AG10803 (cell line): ENCODE measurements around the gene MGAT4B.

Experiments used
- DNase-seq: peaks from one replicate; pipeline ENCODE4 v3.0.0; 2010; ENCODE audit warnings: low read depth
- H3K4me3 ChIP-seq: 2 replicates; pipeline ENCODE4 v1.5.1; 2011; ENCODE audit warnings: mild to moderate bottlenecking, low read length, control low read depth
- TF ChIP-seq, protein P1 (sequence below): conservative IDR thresholded peaks from 2 replicates; pipeline ENCODE4 v1.5.1; 2011; ENCODE audit warnings: mild to moderate bottlenecking, low read length, control low read depth, inconsistent platforms

The MGAT4B gene

GRCh38 chr5:179833056-179833708, 26.5 kb upstream of the MGAT4B start:
- no peak overlapping the region for H3K4me3 ChIP-seq
- TF ChIP-seq, protein P1, sequence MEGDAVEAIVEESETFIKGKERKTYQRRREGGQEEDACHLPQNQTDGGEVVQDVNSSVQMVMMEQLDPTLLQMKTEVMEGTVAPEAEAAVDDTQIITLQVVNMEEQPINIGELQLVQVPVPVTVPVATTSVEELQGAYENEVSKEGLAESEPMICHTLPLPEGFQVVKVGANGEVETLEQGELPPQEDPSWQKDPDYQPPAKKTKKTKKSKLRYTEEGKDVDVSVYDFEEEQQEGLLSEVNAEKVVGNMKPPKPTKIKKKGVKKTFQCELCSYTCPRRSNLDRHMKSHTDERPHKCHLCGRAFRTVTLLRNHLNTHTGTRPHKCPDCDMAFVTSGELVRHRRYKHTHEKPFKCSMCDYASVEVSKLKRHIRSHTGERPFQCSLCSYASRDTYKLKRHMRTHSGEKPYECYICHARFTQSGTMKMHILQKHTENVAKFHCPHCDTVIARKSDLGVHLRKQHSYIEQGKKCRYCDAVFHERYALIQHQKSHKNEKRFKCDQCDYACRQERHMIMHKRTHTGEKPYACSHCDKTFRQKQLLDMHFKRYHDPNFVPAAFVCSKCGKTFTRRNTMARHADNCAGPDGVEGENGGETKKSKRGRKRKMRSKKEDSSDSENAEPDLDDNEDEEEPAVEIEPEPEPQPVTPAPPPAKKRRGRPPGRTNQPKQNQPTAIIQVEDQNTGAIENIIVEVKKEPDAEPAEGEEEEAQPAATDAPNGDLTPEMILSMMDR, result no peak
- DNase-seq, result no peak

DNA sequence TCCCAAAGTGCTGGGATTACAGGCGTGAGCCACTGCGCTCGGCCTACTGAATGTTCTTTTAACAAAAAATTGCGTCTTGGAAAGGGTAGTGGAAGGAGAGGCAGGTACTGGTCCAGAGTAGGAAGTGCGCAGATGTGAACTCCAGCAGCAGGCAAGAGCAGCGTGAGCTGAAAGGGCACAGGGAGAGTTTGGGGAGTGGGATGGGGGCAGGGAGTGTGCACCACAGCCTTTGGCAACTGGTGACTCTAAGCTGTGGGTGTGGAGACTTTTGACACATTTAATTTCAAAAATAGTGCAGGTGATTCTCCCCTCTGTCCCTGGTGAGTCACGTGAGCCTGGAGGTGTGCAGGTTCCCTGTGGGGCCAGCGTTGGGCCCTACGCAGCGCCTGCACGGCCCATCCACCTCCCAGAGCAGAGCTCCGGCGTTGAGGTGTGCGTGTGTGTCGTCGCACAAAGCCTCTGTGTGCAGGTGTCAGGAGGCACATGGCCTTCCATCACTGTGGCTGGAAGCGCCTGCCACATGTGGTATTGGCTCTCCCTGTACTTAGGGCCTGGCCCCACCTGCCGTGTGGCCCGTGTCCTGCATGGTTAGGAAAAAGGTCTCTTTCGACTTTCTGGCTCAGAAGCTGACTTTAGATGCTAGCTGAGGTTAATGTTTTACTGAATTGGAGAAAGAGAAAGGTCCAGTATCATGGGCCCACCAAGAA, 25.5 kb upstream of the MGAT4B start:
- no peak overlapping the region for H3K4me3 ChIP-seq
- TF ChIP-seq, protein P1, result no peak
- DNase-seq, result no peak

GRCh38 chr5:179830818-179831468, 24.3 kb upstream of the MGAT4B start:
- no peak overlapping the region for H3K4me3 ChIP-seq
- TF ChIP-seq, protein P1, result no peak
- no peak for DNase-seq

- no peak for DNase-seq
- TF ChIP-seq, protein P1, result no peak
These were observed 23.2 kb upstream of the MGAT4B start for GRCh38 chr5:179829732-179830435.

DNA sequence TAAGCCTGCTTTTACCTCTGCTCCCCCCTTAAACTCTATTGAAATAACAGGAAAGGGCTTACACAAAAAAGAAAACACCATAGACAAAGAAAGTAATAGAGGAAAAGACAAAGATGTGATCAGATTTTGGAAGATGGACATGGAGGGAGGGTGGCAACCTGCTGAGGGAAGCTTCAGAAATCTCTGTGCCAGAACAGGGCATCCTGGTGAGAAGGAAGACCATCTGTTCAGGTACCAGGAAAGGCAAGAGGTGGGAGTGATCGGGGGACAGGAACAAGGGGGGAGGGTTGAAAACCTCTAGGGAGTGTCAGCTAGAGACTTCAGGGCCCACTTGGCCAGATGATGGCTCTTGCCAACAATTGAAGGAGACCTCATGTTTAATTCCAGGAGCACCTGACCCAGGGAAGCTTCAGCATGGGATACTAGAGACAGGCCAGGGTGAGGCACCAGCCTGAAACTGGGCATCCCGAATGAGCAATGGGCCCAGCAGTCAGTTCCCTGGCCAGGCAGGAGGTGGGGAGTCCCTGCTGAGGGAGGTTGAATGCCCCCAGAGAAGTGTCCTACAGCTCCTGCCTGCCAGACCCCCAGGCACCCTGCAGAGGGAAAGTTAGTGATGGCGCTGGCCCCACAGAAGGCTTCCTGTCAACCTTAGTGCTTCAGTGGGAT, 22.2 kb upstream of the MGAT4B start:
- no peak overlapping the region for H3K4me3 ChIP-seq
- no peak for DNase-seq
- TF ChIP-seq, protein P1, result no peak

More at GRCh38 chr5:179829732-179830435, 23.2 kb upstream of the MGAT4B start:
- no peak overlapping the region for H3K4me3 ChIP-seq

DNA sequence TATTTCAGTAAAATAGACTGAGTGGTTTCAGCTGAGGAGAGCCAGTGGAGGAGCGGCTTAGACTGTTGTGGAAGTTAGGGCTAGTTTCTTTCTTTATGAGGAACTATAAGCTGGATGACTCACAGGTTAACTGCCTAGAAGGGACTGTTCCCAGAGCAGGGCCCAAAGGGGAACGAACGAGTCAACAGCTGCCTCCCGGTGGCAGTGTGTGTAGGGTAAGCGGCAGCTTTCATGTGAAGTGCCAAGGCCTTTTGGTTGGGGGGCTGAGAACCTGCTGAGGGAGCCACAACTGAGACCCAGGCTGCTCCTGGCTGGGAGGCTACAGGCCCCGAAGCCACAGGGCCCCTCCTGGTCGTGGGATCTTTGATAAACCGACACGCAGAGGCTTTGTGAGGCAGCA, 21.0 kb upstream of the MGAT4B start:
- TF ChIP-seq, protein P1, result no peak
- no peak overlapping the region for H3K4me3 ChIP-seq
- no peak for DNase-seq
